ENCODE measurements around the gene LRP1B.

LRP1B gene

DNA sequence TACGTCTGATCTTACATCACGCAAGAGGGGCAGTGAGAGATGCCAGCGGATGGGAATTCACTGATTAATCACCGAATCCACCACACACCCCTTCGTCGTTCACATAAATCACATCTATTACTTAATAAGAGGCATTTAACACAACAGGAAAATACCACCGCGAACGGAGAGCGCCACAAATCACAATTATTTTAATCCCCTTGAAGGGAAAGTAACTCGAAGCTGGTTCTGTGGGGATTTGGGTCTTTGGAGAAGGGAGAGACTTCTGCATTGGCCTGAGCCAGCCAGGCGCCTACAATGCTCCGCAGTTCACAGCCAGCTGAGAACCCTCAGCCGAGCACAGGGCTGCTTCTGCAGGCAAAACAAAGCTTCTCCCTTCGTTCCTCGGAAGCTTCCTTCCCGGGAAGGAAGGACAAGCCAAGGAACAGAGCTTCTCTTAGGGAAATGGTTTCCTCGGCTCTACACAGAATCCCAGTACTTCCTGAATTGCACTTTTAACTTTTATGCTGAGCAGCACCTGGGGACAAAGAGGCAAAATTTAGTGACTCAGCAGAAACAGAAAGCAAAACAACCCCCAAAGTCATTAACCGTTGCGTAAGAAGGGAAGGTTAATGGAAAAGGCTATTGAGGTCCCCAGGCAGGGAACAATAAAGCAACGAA lies at the start of gene LRP1B:
Gene LRP1B, minus strand, starts transcription at position 7 of the 660 bp plus-strand sequence. CDS start 287 bp downstream, outside the sequence.
- DNase-seq (ENCODE audit: low read depth, low spot score) = peak; percentile 30
- peak within 1 kb of the TSS; percentile 73 for H3K9ac ChIP-seq (ENCODE audit: insufficient read length, low read depth)
- H3K4me3 ChIP-seq (ENCODE audit: insufficient read length, low read depth) = peak within 1 kb of the TSS; percentile 60

GRCh38 chr2:142179686-142180085 lies 48.9 kb upstream of the LRP1B start:
- Histone ChIP-seq H3K9me3 (ENCODE audit: insufficient read depth, low read length) (no peaks in the 10 kb centered on the region), H3K4me3 (ENCODE audit: insufficient read length, low read depth) (no peak overlapping the region), H3K4me1 (ENCODE audit: insufficient read depth, insufficient read length) (no peaks in the 10 kb centered on the region), H3K36me3 (ENCODE audit: insufficient read depth, insufficient read length, low read length) (no peaks in the 10 kb centered on the region), H3K27me3 (ENCODE audit: insufficient read depth, insufficient read length) (no peaks in the 10 kb centered on the region), H3K9ac (ENCODE audit: insufficient read length, low read depth) (no peak overlapping the region)
- TF ChIP-seq YY1 (IDR thresholded peaks at IDR 0.05; ENCODE audit: insufficient read depth, insufficient read length) = no peak
- no peak for TF ChIP-seq SUZ12 (IDR thresholded peaks at IDR 0.05; ENCODE audit: extremely low read depth, insufficient read depth, insufficient read length)
- no peak for TF ChIP-seq ZNF274 (IDR thresholded peaks at IDR 0.05; ENCODE audit: low read depth, low read length)
- DNase-seq (ENCODE audit: low read depth, low spot score) = no peak

More for the DNA sequence above, at the start of gene LRP1B:
- Histone ChIP-seq H3K36me3 (ENCODE audit: insufficient read depth, insufficient read length, low read length) (no peaks in the 10 kb centered on the region), H3K27me3 (ENCODE audit: insufficient read depth, insufficient read length) (peaks cover 45% of the 10 kb centered on the region), H3K4me1 (ENCODE audit: insufficient read depth, insufficient read length) (no peaks in the 10 kb centered on the region), H3K9me3 (ENCODE audit: insufficient read depth, low read length) (no peaks in the 10 kb centered on the region)
- peak; percentile 15 for TF ChIP-seq SUZ12 (IDR thresholded peaks at IDR 0.05; ENCODE audit: extremely low read depth, insufficient read depth, insufficient read length)
- TF ChIP-seq ZNF274 (IDR thresholded peaks at IDR 0.05; ENCODE audit: low read depth, low read length) = no peak

GRCh38 chr2:142178604-142179003 lies 47.8 kb upstream of the LRP1B start:
- DNase-seq (ENCODE audit: low read depth, low spot score) = no peak
- Histone ChIP-seq H3K4me1 (ENCODE audit: insufficient read depth, insufficient read length) (no peaks in the 10 kb centered on the region), H3K4me3 (ENCODE audit: insufficient read length, low read depth) (no peak overlapping the region), H3K9me3 (ENCODE audit: insufficient read depth, low read length) (no peaks in the 10 kb centered on the region), H3K36me3 (ENCODE audit: insufficient read depth, insufficient read length, low read length) (no peaks in the 10 kb centered on the region), H3K9ac (ENCODE audit: insufficient read length, low read depth) (no peak overlapping the region), H3K27me3 (ENCODE audit: insufficient read depth, insufficient read length) (no peaks in the 10 kb centered on the region)
- TF ChIP-seq ZNF274 (IDR thresholded peaks at IDR 0.05; ENCODE audit: low read depth, low read length) (no peak), YY1 (IDR thresholded peaks at IDR 0.05; ENCODE audit: insufficient read depth, insufficient read length) (no peak), SUZ12 (IDR thresholded peaks at IDR 0.05; ENCODE audit: extremely low read depth, insufficient read depth, insufficient read length) (no peak)

DNA sequence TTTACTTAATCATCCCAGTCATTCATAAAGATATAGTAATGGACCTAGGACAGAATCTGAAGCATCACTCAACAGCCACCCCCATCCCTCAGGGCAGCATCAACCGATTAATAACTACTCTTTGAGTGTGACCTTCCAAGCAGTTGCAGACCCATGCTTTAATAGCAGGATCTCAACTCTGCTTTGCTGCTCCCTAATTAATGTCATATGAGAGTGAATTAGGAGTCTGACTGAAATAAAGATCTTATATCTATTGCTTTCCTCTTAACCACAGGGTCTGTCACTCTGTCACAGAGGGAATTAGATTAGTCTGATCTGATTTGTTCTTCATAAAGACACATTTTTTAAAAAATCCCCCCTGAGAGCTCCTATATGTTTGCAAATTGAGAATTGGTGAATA lies 46.1 kb upstream of the LRP1B start:
- H3K4me1 ChIP-seq (ENCODE audit: insufficient read depth, insufficient read length) = no peaks in the 10 kb centered on the region
- no peaks in the 10 kb centered on the region for H3K27me3 ChIP-seq (ENCODE audit: insufficient read depth, insufficient read length)
- DNase-seq (ENCODE audit: low read depth, low spot score) = no peak
- no peaks in the 10 kb centered on the region for H3K9me3 ChIP-seq (ENCODE audit: insufficient read depth, low read length)
- no peaks in the 10 kb centered on the region for H3K36me3 ChIP-seq (ENCODE audit: insufficient read depth, insufficient read length, low read length)
- H3K9ac ChIP-seq (ENCODE audit: insufficient read length, low read depth) = no peak overlapping the region
- H3K4me3 ChIP-seq (ENCODE audit: insufficient read length, low read depth) = no peak overlapping the region
- TF ChIP-seq YY1 (IDR thresholded peaks at IDR 0.05; ENCODE audit: insufficient read depth, insufficient read length) = no peak
- TF ChIP-seq SUZ12 (IDR thresholded peaks at IDR 0.05; ENCODE audit: extremely low read depth, insufficient read depth, insufficient read length) = no peak
- TF ChIP-seq ZNF274 (IDR thresholded peaks at IDR 0.05; ENCODE audit: low read depth, low read length) = no peak

- Histone ChIP-seq H3K9me3 (ENCODE audit: insufficient read depth, low read length) (no peaks in the 10 kb centered on the region), H3K36me3 (ENCODE audit: insufficient read depth, insufficient read length, low read length) (no peaks in the 10 kb centered on the region), H3K9ac (ENCODE audit: insufficient read length, low read depth) (no peak overlapping the region), H3K4me1 (ENCODE audit: insufficient read depth, insufficient read length) (no peaks in the 10 kb centered on the region), H3K27me3 (ENCODE audit: insufficient read depth, insufficient read length) (no peaks in the 10 kb centered on the region), H3K4me3 (ENCODE audit: insufficient read length, low read depth) (no peak overlapping the region)
- no peak for DNase-seq (ENCODE audit: low read depth, low spot score)
- no peak for TF ChIP-seq YY1 (IDR thresholded peaks at IDR 0.05; ENCODE audit: insufficient read depth, insufficient read length)
- no peak for TF ChIP-seq ZNF274 (IDR thresholded peaks at IDR 0.05; ENCODE audit: low read depth, low read length)
- no peak for TF ChIP-seq SUZ12 (IDR thresholded peaks at IDR 0.05; ENCODE audit: extremely low read depth, insufficient read depth, insufficient read length)
Measured at GRCh38 chr2:142175813-142176338, 45.1 kb upstream of the LRP1B start.

- Histone ChIP-seq H3K4me3 (ENCODE audit: insufficient read length, low read depth) (no peak overlapping the region), H3K4me1 (ENCODE audit: insufficient read depth, insufficient read length) (no peaks in the 10 kb centered on the region), H3K27me3 (ENCODE audit: insufficient read depth, insufficient read length) (no peaks in the 10 kb centered on the region), H3K36me3 (ENCODE audit: insufficient read depth, insufficient read length, low read length) (no peaks in the 10 kb centered on the region), H3K9ac (ENCODE audit: insufficient read length, low read depth) (no peak overlapping the region), H3K9me3 (ENCODE audit: insufficient read depth, low read length) (no peaks in the 10 kb centered on the region)
- TF ChIP-seq ZNF274 (IDR thresholded peaks at IDR 0.05; ENCODE audit: low read depth, low read length) = no peak
- TF ChIP-seq YY1 (IDR thresholded peaks at IDR 0.05; ENCODE audit: insufficient read depth, insufficient read length) = no peak
- TF ChIP-seq SUZ12 (IDR thresholded peaks at IDR 0.05; ENCODE audit: extremely low read depth, insufficient read depth, insufficient read length) = no peak
- no peak for DNase-seq (ENCODE audit: low read depth, low spot score)
Measured at GRCh38 chr2:142174176-142174575, 43.4 kb upstream of the LRP1B start.

DNA sequence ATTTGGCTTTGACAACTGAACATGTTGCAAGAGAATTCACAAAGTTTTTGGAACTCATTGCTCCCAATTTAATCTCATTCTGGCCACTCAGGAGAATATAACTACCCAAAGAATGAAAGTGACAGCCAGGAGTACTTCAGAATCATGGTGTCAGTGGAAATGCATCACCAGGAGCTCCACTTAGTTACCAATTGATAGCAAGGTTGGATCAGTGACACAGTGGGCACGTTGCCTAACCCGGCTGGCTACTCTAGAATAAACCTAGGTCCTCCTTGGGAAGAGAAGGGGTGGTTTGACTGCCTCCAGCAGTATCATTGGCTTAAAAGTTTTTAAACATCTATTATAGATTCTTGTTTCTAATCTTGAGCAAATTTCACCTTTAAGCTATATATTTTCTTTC lies 40.0 kb upstream of the LRP1B start:
- no peaks in the 10 kb centered on the region for H3K27me3 ChIP-seq (ENCODE audit: insufficient read depth, insufficient read length)
- no peaks in the 10 kb centered on the region for H3K36me3 ChIP-seq (ENCODE audit: insufficient read depth, insufficient read length, low read length)
- no peaks in the 10 kb centered on the region for H3K9me3 ChIP-seq (ENCODE audit: insufficient read depth, low read length)
- TF ChIP-seq SUZ12 (IDR thresholded peaks at IDR 0.05; ENCODE audit: extremely low read depth, insufficient read depth, insufficient read length) (no peak), YY1 (IDR thresholded peaks at IDR 0.05; ENCODE audit: insufficient read depth, insufficient read length) (no peak), ZNF274 (IDR thresholded peaks at IDR 0.05; ENCODE audit: low read depth, low read length) (no peak)
- DNase-seq (ENCODE audit: low read depth, low spot score) = no peak
- no peaks in the 10 kb centered on the region for H3K4me1 ChIP-seq (ENCODE audit: insufficient read depth, insufficient read length)
- no peak overlapping the region for H3K9ac ChIP-seq (ENCODE audit: insufficient read length, low read depth)
- no peak overlapping the region for H3K4me3 ChIP-seq (ENCODE audit: insufficient read length, low read depth)

Measured in NT2/D1 (cell line).